A549 (cell line): ENCODE data around the gene CD300A.

ENCODE experiments used
- CTCF ChIP-seq: fragments of >200 bp; sonication (Bioruptor Twin); formaldehyde crosslinking; IDR thresholded peaks from 3 replicates; pipeline ENCODE4 v1.5.1; 2016
- FOSB ChIP-seq: fragments of 250-450 bp; sonication (Bioruptor Pico); IDR thresholded peaks from 2 replicates; pipeline ENCODE4 v1.5.0; 2020; ENCODE audit warnings: mild to moderate bottlenecking, moderate library complexity
- MYC ChIP-seq: IDR thresholded peaks from 2 replicates; pipeline ENCODE4 v1.6.1; 2012; ENCODE audit warnings: mild to moderate bottlenecking, inconsistent platforms, low read length, improper control_type of control experiment, borderline replicate concordance

- TF ChIP-seq MYC, result no peak
- TF ChIP-seq FOSB, result no peak
- no peak for TF ChIP-seq CTCF
Measured at GRCh38 chr17:74435775-74436359, 30.6 kb upstream of the CD300A start.
